IMR-90 (cell line): ENCODE measurements around the gene TP53I11. TPM values are rescaled to one million over a fixed set of nuclear protein-coding genes. Genes with fewer than 3 reads are reported as not detected.

Experiments used
- ATAC-seq: fragments of 200-7000 bp; cut with Tn5 transposase; 2 replicates; pipeline ENCODE4 v1.9.1; 2020; ENCODE audit warnings: low read depth, mild to moderate bottlenecking, moderate library complexity
- BruUV-seq: library from RNA; stranded (reverse); fragments of 400-500 nt; replicated peaks from 2 replicates; lab custom pipeline; 2021; lab: Mats Ljungman, UMichigan
- CTCF ChIA-PET: fragments of 300-600 bp; formaldehyde crosslinking; extraction: SDS; loops from one replicate; lab custom pipeline; 2021; ENCODE audit warnings: antibody characterized with exemption; lab: Yijun Ruan, JAX
- POLR2A ChIA-PET: fragments of 300-600 bp; sonication (Branson Sonifier 250); formaldehyde crosslinking; loops from one replicate; lab custom pipeline; 2022; ENCODE audit warnings: antibody characterized with exemption; ENCODE audit not compliant: unreplicated experiment; lab: Charles Lee
- DNase-seq: peaks from one replicate; pipeline ENCODE4 v3.0.0; 2013
- H2AFZ ChIP-seq: replicated peaks from 2 replicates; pipeline ENCODE3; 2013; ENCODE audit warnings: low read length, mild to moderate bottlenecking; ENCODE audit not compliant: poor library complexity
- H2AK5ac ChIP-seq: 2 replicates; pipeline ENCODE4 v1.6.1; 2013; ENCODE audit warnings: low read depth, low read length, inconsistent platforms
- H2AK9ac ChIP-seq: replicated peaks from 2 replicates; pipeline ENCODE3; 2013; ENCODE audit warnings: mild to moderate bottlenecking, low read depth, low read length, moderate library complexity; ENCODE audit not compliant: poor library complexity
- H2BK120ac ChIP-seq: 2 replicates; pipeline ENCODE4 v1.6.1; 2013; ENCODE audit warnings: low read depth, low read length, inconsistent platforms
- H2BK15ac ChIP-seq: 3 replicates; pipeline ENCODE4 v1.6.1; 2013; ENCODE audit warnings: low read depth, low read length, inconsistent platforms
- H2BK20ac ChIP-seq: 2 replicates; pipeline ENCODE4 v1.6.1; 2013; ENCODE audit warnings: low read depth, mild to moderate bottlenecking, inconsistent platforms, low read length, moderate library complexity
- H2BK5ac ChIP-seq: 2 replicates; pipeline ENCODE4 v1.6.1; 2013; ENCODE audit warnings: mild to moderate bottlenecking, low read depth, low read length, inconsistent platforms; ENCODE audit not compliant: poor library complexity, severe bottlenecking
- H3K14ac ChIP-seq: replicated peaks from 2 replicates; pipeline ENCODE4 v1.6.1; 2013; ENCODE audit warnings: low read depth, low read length, inconsistent platforms
- H3K18ac ChIP-seq: 2 replicates; pipeline ENCODE4 v1.6.1; 2013; ENCODE audit warnings: low read depth, low read length, control low read depth
- H3K23ac ChIP-seq: 2 replicates; pipeline ENCODE4 v1.6.1; 2013; ENCODE audit warnings: low read depth, low read length, inconsistent platforms
- H3K27ac ChIP-seq: 2 replicates; pipeline ENCODE4 v1.5.1; 2013; ENCODE audit warnings: mild to moderate bottlenecking, control low read depth, low read length; ENCODE audit not compliant: insufficient read depth
- H3K27me3 ChIP-seq: 2 replicates; pipeline ENCODE4 v1.6.1; 2013; ENCODE audit warnings: low read length; ENCODE audit not compliant: control insufficient read depth, insufficient read depth
- H3K36me3 ChIP-seq: 2 replicates; pipeline ENCODE4 v1.6.1; 2013; ENCODE audit warnings: low read length, mixed read lengths; ENCODE audit not compliant: control insufficient read depth, insufficient read depth
- H3K4ac ChIP-seq: 2 replicates; pipeline ENCODE4 v1.6.1; 2013; ENCODE audit warnings: low read depth, low read length, inconsistent platforms
- H3K4me1 ChIP-seq: 2 replicates; pipeline ENCODE4 v1.6.1; 2013; ENCODE audit warnings: low read length, mixed read lengths; ENCODE audit not compliant: control insufficient read depth, insufficient read depth
- H3K4me2 ChIP-seq: 2 replicates; pipeline ENCODE4 v1.6.1; 2013; ENCODE audit warnings: low read depth, mild to moderate bottlenecking, control low read depth, low read length, moderate library complexity
- H3K4me3 ChIP-seq: 2 replicates; pipeline ENCODE4 v1.5.1; 2013; ENCODE audit warnings: low read depth, mild to moderate bottlenecking, control low read depth, low read length, moderate library complexity; ENCODE audit not compliant: insufficient read depth
- H3K56ac ChIP-seq: 2 replicates; pipeline ENCODE4 v1.6.1; 2013; ENCODE audit warnings: low read length, inconsistent platforms; ENCODE audit not compliant: insufficient read depth; ENCODE audit errors: extremely low read depth
- H3K79me1 ChIP-seq, 2 experiments: 2 replicates each; pipeline ENCODE4 v1.6.1; 2013; ENCODE audit warnings: low read length in 2 of 2, inconsistent platforms in 1 of 2, low read depth in 1 of 2
- H3K9ac ChIP-seq: 2 replicates; pipeline ENCODE4 v1.6.1; 2013; ENCODE audit warnings: low read depth, low read length, control low read depth
- H3K9me1 ChIP-seq: 2 replicates; pipeline ENCODE4 v1.6.1; 2013; ENCODE audit warnings: low read length, inconsistent platforms; ENCODE audit not compliant: insufficient read depth
- H3K9me3 ChIP-seq: 2 replicates; pipeline ENCODE4 v1.6.1; 2013; ENCODE audit warnings: low read length; ENCODE audit not compliant: control insufficient read depth, insufficient read depth
- H4K20me1 ChIP-seq: 2 replicates; pipeline ENCODE4 v1.6.1; 2013; ENCODE audit warnings: low read length, inconsistent platforms; ENCODE audit not compliant: insufficient read depth
- H4K5ac ChIP-seq: 2 replicates; pipeline ENCODE4 v1.6.1; 2013; ENCODE audit warnings: mild to moderate bottlenecking, low read depth, low read length, control low read depth
- H4K8ac ChIP-seq, 2 experiments: 2 replicates each; pipeline ENCODE4 v1.6.1; 2013; ENCODE audit warnings: low read depth in 2 of 2, low read length in 2 of 2, control low read depth in 1 of 2, inconsistent platforms in 1 of 2
- H4K91ac ChIP-seq: 2 replicates; pipeline ENCODE4 v1.6.1; 2013; ENCODE audit warnings: low read depth, low read length, inconsistent platforms; ENCODE audit not compliant: insufficient read depth
- CTCF ChIP-seq: conservative IDR thresholded peaks from 2 replicates; pipeline ENCODE4 v1.5.1; 2012; ENCODE audit warnings: mild to moderate bottlenecking, low read depth, low read length, improper control_type of control experiment
- FOS ChIP-seq: fragments of 150-350 bp; IDR thresholded peaks from 2 replicates; pipeline ENCODE4 v1.6.1; 2016; ENCODE audit warnings: low read depth, low read length
- MAFK ChIP-seq: IDR thresholded peaks from 2 replicates; pipeline ENCODE4 v1.6.1; 2012; ENCODE audit warnings: low read depth, low read length, improper control_type of control experiment
- MXI1 ChIP-seq: IDR thresholded peaks from 2 replicates; pipeline ENCODE4 v1.6.1; 2012; ENCODE audit warnings: low read depth, mild to moderate bottlenecking, low read length, moderate library complexity, borderline replicate concordance
- NFE2L2 ChIP-seq: fragments of 150-350 bp; IDR thresholded peaks from 2 replicates; pipeline ENCODE4 v1.6.1; 2016; ENCODE audit warnings: low read depth, mild to moderate bottlenecking, low read length
- RCOR1 ChIP-seq: IDR thresholded peaks from 2 replicates; pipeline ENCODE4 v1.6.1; 2012; ENCODE audit warnings: mild to moderate bottlenecking, low read length, improper control_type of control experiment; ENCODE audit not compliant: insufficient replicate concordance
- SMC3 ChIP-seq: fragments of 150-350 bp; IDR thresholded peaks from 2 replicates; pipeline ENCODE4 v1.6.1; 2016; ENCODE audit warnings: low read depth, mild to moderate bottlenecking, antibody characterized with exemption, low read length, moderate library complexity
- WGBS, 2 experiments: methylation state at CpG; one replicate each; pipeline versions ENCODE4 v1.1.5 to v1.1.7; 2013; ENCODE audit warnings: missing lambda C conversion rate in 2 of 2; ENCODE audit not compliant: insufficient read length in 1 of 2; ENCODE audit errors: extremely low coverage in 2 of 2; 5-methylcytosine and 5-hydroxymethylcytosine counted together
- dilution Hi-C: fragments of 300-500 bp; cut with HindIII; formaldehyde crosslinking; loops from one replicate; pipeline ENCODE4 v1.14.3; 2018; ENCODE audit warnings: low sequenced_read_pairs; ENCODE audit not compliant: unreplicated experiment
- in situ Hi-C: fragments of 300-500 bp; cut with MboI; formaldehyde crosslinking; loops from 3 replicates; pipeline ENCODE4 v1.14.3; 2019; ENCODE audit warnings: low sequenced_read_pairs, inconsistent platforms, mixed read lengths
- intact Hi-C: fragments of 100-400 bp; cut with micrococcal nuclease; formaldehyde crosslinking; loops from 2 replicates; pipeline ENCODE4 v1.10.0; 2022
- polyA plus RNA-seq, 3 experiments: library from polyadenylated mRNA; depleted of rRNA; stranded (reverse); fragments of >200 nt; gene quantifications; 2 replicates each; pipeline ENCODE4 v1.2.3, GENCODE V29; 2012; ENCODE audit warnings: low replicate concordance in 1 of 3
- total RNA-seq: library from RNA; depleted of rRNA; stranded (reverse); fragments of >200 nt; gene quantifications from 2 replicates; pipeline ENCODE4 v1.2.3, GENCODE V29; 2012
- TF ChIP-seq, protein P1 (sequence below): fragments of 150-350 bp; IDR thresholded peaks from 2 replicates; pipeline ENCODE4 v1.6.1; 2017; ENCODE audit warnings: mild to moderate bottlenecking, antibody characterized with exemption, low read length, low read depth
- TF ChIP-seq, protein P2 (sequence below): fragments of 150-350 bp; IDR thresholded peaks from 2 replicates; pipeline ENCODE4 v1.6.1; 2016; ENCODE audit warnings: low read depth, mild to moderate bottlenecking, low read length, moderate library complexity, borderline replicate concordance

Gene TP53I11
- total and polyA plus RNA-seq, 2 of the 4 experiments (the other 2 are of a cell fraction), result 3.9 to 22.0 TPM

DNA sequence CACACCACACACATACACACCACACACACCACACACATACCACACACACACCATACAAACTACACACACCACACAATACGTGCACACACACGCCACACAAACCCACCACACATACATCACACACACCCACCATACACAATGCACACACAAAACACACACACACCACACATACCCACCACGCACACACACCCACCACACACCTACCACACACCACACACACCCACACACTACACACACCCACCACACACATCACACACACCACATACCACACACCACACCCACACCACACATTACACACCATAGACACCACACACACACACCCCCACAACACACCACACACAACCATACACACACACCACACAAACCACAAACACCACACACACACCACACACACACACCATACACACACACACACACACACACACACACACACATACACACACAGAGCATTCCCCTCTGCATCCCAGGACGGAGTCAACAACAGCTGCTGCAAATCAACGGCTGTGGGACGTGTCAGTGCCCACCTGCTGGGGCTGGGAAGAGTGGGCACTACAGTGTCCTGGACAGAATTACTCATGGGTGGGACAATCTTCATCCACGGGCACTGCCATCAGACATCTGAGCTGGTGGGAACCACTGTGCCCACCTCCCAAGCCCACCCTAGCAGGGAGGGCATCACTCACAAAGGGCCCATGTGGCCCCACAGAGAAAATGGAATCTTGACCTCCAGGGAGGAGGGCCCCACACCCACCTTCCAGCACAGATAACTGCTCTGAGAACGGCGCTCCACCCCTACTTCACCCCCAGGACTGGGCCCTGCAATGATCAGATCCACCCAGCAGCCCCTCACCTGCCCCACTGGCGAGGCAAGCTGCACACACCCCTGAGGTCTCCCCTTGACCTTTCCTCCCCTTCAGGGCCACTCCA, 8.4 kb downstream of the TP53I11 start (continued):
- TF ChIP-seq SMC3, result no peak
- TF ChIP-seq MXI1, result no peak

- Histone ChIP-seq H3K56ac (no peak overlapping the region), H2AK5ac (peak overlapping the region; percentile 28; the same call in 1 of the 2 replicates), H3K27me3 (no peaks in the 10 kb centered on the region), H3K4ac (no peak overlapping the region), H3K36me3 (peaks cover 32% of the 10 kb centered on the region; the same call in 1 of the 2 replicates), H3K9me3 (no peaks in the 10 kb centered on the region), H3K4me1 (no peaks in the 10 kb centered on the region; the same call in 1 of the 2 replicates), H3K79me1 (peaks cover 8 to 23% of the 10 kb centered on the region in 2 experiments), H2BK15ac (no peak overlapping the region), H4K8ac (no peak overlapping the region), H3K9ac (no peak overlapping the region), H3K4me2 (no peak overlapping the region), H3K27ac (no peak overlapping the region), H2AFZ (no peak overlapping the region), H3K4me3 (no peak overlapping the region), H2BK20ac (no peak overlapping the region), H4K5ac (no peak overlapping the region), H3K9me1 (peaks cover 7% of the 10 kb centered on the region), H4K20me1 (peaks cover 55% of the 10 kb centered on the region), H2BK120ac (no peak overlapping the region), H4K91ac (no peak overlapping the region), H2BK5ac (peak overlapping the region; percentile 85), H3K23ac (no peak overlapping the region), H2AK9ac (no peak overlapping the region), H3K18ac (no peak overlapping the region), H3K14ac (no peak overlapping the region; the same call in 1 of the 2 replicates)
- dilution Hi-C loops, result no loop called here
- WGBS, 2 experiments, result 81% methylated on average over 3 of the region's 12 CpGs; no CpG with 5 or more reads in 1 of the 2 experiments
- POLR2A ChIA-PET, result no interaction called here
- intact Hi-C loops, result no loop called here
- ATAC-seq, result no peak
- no peak for DNase-seq
- in situ Hi-C loops, result no loop called here
- CTCF ChIA-PET, result interaction anchor here (1.0 to 1.1 kb wide), 2 partner anchors 15 to 161 kb away, joined by 3 to 4 read pairs; no protein-coding TSS in a partner anchor
- no TSS peak for BruUV-seq
- TF ChIP-seq MAFK (no peak), FOS (no peak), CTCF (no peak), RCOR1 (no peak), SMC3 (no peak), NFE2L2 (no peak)
- TF ChIP-seq, protein P1, sequence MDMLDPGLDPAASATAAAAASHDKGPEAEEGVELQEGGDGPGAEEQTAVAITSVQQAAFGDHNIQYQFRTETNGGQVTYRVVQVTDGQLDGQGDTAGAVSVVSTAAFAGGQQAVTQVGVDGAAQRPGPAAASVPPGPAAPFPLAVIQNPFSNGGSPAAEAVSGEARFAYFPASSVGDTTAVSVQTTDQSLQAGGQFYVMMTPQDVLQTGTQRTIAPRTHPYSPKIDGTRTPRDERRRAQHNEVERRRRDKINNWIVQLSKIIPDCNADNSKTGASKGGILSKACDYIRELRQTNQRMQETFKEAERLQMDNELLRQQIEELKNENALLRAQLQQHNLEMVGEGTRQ, result no peak
- TF ChIP-seq, protein P2, sequence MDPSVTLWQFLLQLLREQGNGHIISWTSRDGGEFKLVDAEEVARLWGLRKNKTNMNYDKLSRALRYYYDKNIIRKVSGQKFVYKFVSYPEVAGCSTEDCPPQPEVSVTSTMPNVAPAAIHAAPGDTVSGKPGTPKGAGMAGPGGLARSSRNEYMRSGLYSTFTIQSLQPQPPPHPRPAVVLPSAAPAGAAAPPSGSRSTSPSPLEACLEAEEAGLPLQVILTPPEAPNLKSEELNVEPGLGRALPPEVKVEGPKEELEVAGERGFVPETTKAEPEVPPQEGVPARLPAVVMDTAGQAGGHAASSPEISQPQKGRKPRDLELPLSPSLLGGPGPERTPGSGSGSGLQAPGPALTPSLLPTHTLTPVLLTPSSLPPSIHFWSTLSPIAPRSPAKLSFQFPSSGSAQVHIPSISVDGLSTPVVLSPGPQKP, result no peak
Measured at GRCh38 chr11:44941259-44942021, 9.2 kb downstream of the TP53I11 start.
